ENCODE data around the gene CDKL5. TPM values are rescaled to one million over a fixed set of nuclear protein-coding genes. Genes with fewer than 3 reads are reported as not detected.

Gene CDKL5
- polyA plus RNA-seq, 1 experiment: 5.1 TPM

DNA sequence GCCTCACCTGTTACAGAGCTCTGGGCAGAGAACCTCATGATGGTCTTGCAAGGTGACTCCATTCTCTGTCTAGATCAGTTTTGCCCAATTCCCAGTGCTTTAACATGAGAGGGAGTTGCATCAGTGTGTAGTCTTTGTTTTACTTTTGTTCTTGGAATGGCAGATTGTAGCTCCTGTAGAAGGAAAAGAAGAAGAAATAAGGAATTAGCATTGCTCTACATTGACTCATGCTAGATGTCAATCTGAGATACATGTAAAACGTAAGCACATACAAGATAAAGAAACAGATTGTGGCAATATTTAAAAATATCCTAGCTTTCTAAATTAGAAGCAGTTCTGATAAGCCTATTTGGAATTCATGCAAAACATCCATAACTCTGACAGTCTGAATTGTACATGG lies 266.0 kb downstream of the CDKL5 start:
- no peak for TF ChIP-seq CTCF (IDR thresholded peaks at IDR 0.05; ENCODE audit: insufficient read depth, low read depth, low read length)
- Histone ChIP-seq H3K4me3 (ENCODE audit: low read depth, low read length) (no peak overlapping the region), H3K27me3 (ENCODE audit: control insufficient read depth, insufficient read depth, low read length) (no peaks in the 10 kb centered on the region), H3K36me3 (ENCODE audit: control insufficient read depth, insufficient read depth, low read length) (no peaks in the 10 kb centered on the region)
- ChIA-PET CTCF (no interaction called here), POLR2A (no interaction called here)
- no peak for DNase-seq (ENCODE audit: low read depth)

- ChIA-PET CTCF (interaction anchor here (0.6 kb wide), 1 partner anchor 493 kb away, joined by 3 read pairs; no protein-coding TSS in a partner anchor), POLR2A (no interaction called here)
- TF ChIP-seq CTCF (IDR thresholded peaks at IDR 0.05; ENCODE audit: insufficient read depth, low read depth, low read length): no peak
Measured at GRCh38 chrX:18692541-18692940, 267.1 kb downstream of the CDKL5 start.

DNA sequence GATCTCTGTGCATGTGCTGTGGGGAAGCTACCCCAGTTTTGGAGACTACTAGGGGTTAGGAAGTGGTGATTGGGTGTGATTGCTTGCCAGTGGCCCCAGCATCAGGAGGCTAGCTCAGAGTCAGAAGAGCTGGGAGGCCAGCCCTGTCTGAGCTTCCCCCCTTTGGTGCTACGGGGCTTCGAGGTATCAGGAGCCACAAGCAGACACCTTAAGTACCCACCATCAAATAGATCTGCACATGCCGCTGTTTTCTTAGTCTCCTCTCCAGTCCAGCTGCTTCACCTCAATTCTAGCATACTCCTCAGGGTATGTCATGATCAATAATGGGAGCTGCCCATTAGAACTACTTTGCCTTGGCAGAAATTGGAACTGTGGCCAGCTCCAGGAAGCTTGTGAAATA lies 271.2 kb downstream of the CDKL5 start:
- TF ChIP-seq CTCF (IDR thresholded peaks at IDR 0.05; ENCODE audit: insufficient read depth, low read depth, low read length): no peak
- Histone ChIP-seq H3K4me3 (ENCODE audit: low read depth, low read length) (no peak overlapping the region), H3K36me3 (ENCODE audit: control insufficient read depth, insufficient read depth, low read length) (no peaks in the 10 kb centered on the region), H3K27me3 (ENCODE audit: control insufficient read depth, insufficient read depth, low read length) (no peaks in the 10 kb centered on the region)
- POLR2A ChIA-PET: no interaction called here
- CTCF ChIA-PET: no interaction called here
- no peak for DNase-seq (ENCODE audit: low read depth)

More at GRCh38 chrX:18692541-18692940, 267.1 kb downstream of the CDKL5 start:
- no peak for DNase-seq (ENCODE audit: low read depth)
- H3K4me3 ChIP-seq (ENCODE audit: low read depth, low read length): no peak overlapping the region
- H3K27me3 ChIP-seq (ENCODE audit: control insufficient read depth, insufficient read depth, low read length): no peaks in the 10 kb centered on the region
- no peaks in the 10 kb centered on the region for H3K36me3 ChIP-seq (ENCODE audit: control insufficient read depth, insufficient read depth, low read length)

GRCh38 chrX:18698737-18699650 lies 273.6 kb downstream of the CDKL5 start:
- DNase-seq (ENCODE audit: low read depth): no peak
- CTCF ChIA-PET: no interaction called here
- Histone ChIP-seq H3K4me3 (ENCODE audit: low read depth, low read length) (no peak overlapping the region), H3K27me3 (ENCODE audit: control insufficient read depth, insufficient read depth, low read length) (no peaks in the 10 kb centered on the region), H3K36me3 (ENCODE audit: control insufficient read depth, insufficient read depth, low read length) (no peaks in the 10 kb centered on the region)
- TF ChIP-seq CTCF (IDR thresholded peaks at IDR 0.05; ENCODE audit: insufficient read depth, low read depth, low read length): no peak
- POLR2A ChIA-PET: no interaction called here

GRCh38 chrX:18701621-18702361 lies 276.4 kb downstream of the CDKL5 start:
- Histone ChIP-seq H3K36me3 (ENCODE audit: control insufficient read depth, insufficient read depth, low read length) (no peaks in the 10 kb centered on the region), H3K4me3 (ENCODE audit: low read depth, low read length) (no peak overlapping the region), H3K27me3 (ENCODE audit: control insufficient read depth, insufficient read depth, low read length) (no peaks in the 10 kb centered on the region)
- ChIA-PET POLR2A (no interaction called here), CTCF (no interaction called here)
- DNase-seq (ENCODE audit: low read depth): no peak
- no peak for TF ChIP-seq CTCF (IDR thresholded peaks at IDR 0.05; ENCODE audit: insufficient read depth, low read depth, low read length)

Measured in BJ (cell line).